ENCODE data around the gene DBP. TPM values are rescaled to one million over a fixed set of nuclear protein-coding genes. Genes with fewer than 3 reads are reported as not detected.

The DBP gene
- total and polyA plus RNA-seq, 2 experiments from 2014 or later = 5.7 to 6.3 TPM

DNA sequence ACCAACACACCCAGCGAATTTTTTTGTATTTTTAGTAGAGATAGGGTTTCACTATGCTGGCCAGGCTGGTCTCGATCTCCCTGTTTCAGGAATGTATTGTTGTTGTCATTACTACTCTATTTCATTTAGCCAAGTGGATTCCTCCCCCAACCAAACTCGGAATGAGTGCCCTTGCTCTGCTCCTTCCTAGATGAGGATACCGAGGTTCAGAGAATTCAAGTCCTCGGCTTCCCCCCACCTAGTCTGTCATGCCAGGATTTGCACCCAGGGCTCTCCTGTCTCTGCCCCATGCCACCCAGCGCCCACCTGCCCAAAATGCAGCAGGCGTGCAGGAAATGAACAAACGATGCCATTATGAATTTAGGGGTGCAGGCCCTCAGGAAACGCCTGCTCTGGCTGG lies 34.2 kb downstream of the DBP start:
- ATAC-seq = no peak
- Mint-ChIP-seq H3K27me3 (ENCODE audit: insufficient read depth, low read depth, poor library complexity) (peaks cover 10% of the 10 kb centered on the region), H3K4me1 (peaks cover 6% of the 10 kb centered on the region; the same call in 2 of the 3 replicates), H3K4me3 (no peak overlapping the region), H3K9me3 (no peaks in the 10 kb centered on the region), H3K27ac (no peak overlapping the region), H3K36me3 (ENCODE audit: low read depth) (no peaks in the 10 kb centered on the region; the same call in 2 of the 3 replicates)
- Histone ChIP-seq H3K4me1 (ENCODE audit: insufficient read depth) (no peaks in the 10 kb centered on the region), H3K79me2 (replicated peaks; ENCODE audit: insufficient read depth) (no peaks in the 10 kb centered on the region), H3K36me3 (ENCODE audit: insufficient read depth) (no peaks in the 10 kb centered on the region), H3F3A (replicated peaks; ENCODE audit: low read depth) (no peaks in the 10 kb centered on the region), H3K4me3 (no peak overlapping the region), H3K27me3 (ENCODE audit: insufficient read depth) (no peaks in the 10 kb centered on the region), H3K27ac (ENCODE audit: low read depth) (no peak overlapping the region), H3K9me2 (ENCODE audit: insufficient read depth) (no peaks in the 10 kb centered on the region), H3K4me2 (no peak overlapping the region), H4K20me1 (replicated peaks; ENCODE audit: insufficient read depth) (no peaks in the 10 kb centered on the region), H2AFZ (no peak overlapping the region)
- no peak for DNase-seq (ENCODE audit: low spot score)
- TF ChIP-seq ZNF462 (CRISPR knock-in tag; IDR thresholded peaks at IDR 0.05) (no peak), JUNB (IDR thresholded peaks at IDR 0.05; ENCODE audit: unreplicated experiment) (no peak), NANOG (IDR thresholded peaks at IDR 0.05; ENCODE audit: borderline replicate concordance) (no peak), ZNF331 (CRISPR knock-in tag; IDR thresholded peaks at IDR 0.05; ENCODE audit: low read depth) (no peak), EZH2 (IDR thresholded peaks at IDR 0.05; ENCODE audit: low read depth, unreplicated experiment) (no peak), CTCF (conservative IDR thresholded peaks at IDR 0.05; ENCODE audit: low read depth in 2 of 2) (no peak), CREB1 (CRISPR knock-in tag; IDR thresholded peaks at IDR 0.05; ENCODE audit: low read depth) (no peak), REST (IDR thresholded peaks at IDR 0.05; ENCODE audit: unreplicated experiment) (no peak), ZNF114 (CRISPR knock-in tag; IDR thresholded peaks at IDR 0.05) (no peak)

Measured in GM23338 (cell line).